ENCODE measurements around the gene ANKS1B.
A peak's percentile ranks its signal among the peaks of the same experiment; 100 is the strongest.

Gene ANKS1B

DNA sequence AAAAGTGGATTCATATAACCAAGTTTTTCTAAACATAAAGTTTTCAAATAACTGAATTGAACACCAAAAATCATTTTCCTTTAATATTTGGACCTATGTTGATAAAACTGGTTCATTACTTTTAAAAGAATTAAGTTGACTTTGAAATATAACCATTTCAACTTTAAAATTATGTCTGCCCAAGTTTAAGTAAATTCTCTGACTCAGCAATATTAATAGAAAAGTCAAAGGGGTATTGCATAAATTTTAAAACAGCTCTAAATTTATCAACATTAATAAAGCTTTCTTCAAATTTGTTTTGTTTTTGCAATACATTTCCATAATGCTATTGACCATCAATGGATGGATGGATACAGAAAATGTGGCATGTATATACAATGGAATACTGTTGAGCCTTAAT, 505.6 kb downstream of the ANKS1B start:
- no peaks in the 10 kb centered on the region for H3K27me3 Mint-ChIP-seq (ENCODE audit: low read depth)
- H3K27ac Mint-ChIP-seq: no peak overlapping the region
- no peak overlapping the region for H3K4me3 Mint-ChIP-seq
- TF ChIP-seq, protein P1, sequence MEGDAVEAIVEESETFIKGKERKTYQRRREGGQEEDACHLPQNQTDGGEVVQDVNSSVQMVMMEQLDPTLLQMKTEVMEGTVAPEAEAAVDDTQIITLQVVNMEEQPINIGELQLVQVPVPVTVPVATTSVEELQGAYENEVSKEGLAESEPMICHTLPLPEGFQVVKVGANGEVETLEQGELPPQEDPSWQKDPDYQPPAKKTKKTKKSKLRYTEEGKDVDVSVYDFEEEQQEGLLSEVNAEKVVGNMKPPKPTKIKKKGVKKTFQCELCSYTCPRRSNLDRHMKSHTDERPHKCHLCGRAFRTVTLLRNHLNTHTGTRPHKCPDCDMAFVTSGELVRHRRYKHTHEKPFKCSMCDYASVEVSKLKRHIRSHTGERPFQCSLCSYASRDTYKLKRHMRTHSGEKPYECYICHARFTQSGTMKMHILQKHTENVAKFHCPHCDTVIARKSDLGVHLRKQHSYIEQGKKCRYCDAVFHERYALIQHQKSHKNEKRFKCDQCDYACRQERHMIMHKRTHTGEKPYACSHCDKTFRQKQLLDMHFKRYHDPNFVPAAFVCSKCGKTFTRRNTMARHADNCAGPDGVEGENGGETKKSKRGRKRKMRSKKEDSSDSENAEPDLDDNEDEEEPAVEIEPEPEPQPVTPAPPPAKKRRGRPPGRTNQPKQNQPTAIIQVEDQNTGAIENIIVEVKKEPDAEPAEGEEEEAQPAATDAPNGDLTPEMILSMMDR (IDR thresholded peaks at IDR 0.05; ENCODE audit: unreplicated experiment in 3 of 3): no peak
- H3K4me1 Mint-ChIP-seq: no peaks in the 10 kb centered on the region
- H3K9me3 Mint-ChIP-seq: peaks cover 27% of the 10 kb centered on the region
- no peaks in the 10 kb centered on the region for H3K36me3 Mint-ChIP-seq (ENCODE audit: low read depth)

DNA sequence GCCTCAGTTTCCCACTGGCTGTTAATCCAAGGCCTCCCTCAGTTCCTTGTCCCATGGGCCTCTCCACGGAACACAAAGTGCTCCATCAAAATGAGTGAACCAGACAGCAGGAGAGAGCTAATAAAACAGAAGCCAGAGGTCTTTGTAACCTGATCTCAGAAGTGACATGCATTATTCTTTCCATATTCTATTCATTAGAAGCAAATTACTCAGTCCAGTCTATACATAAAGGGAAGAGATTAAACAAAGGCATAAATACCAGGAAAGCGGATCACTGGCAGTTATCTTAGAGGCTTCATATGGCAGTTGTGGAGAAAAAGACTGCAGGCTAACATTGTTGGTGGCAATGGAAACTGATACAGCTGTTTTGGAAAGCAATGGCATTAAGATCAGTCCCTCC, 507.8 kb downstream of the ANKS1B start:
- peak overlapping the region in 1 of 3 experiments; percentile 57 for H3K27ac Mint-ChIP-seq
- no peak overlapping the region for H3K4me3 Mint-ChIP-seq
- H3K4me1 Mint-ChIP-seq: no peaks in the 10 kb centered on the region
- H3K36me3 Mint-ChIP-seq (ENCODE audit: low read depth): no peaks in the 10 kb centered on the region
- peaks cover 10% of the 10 kb centered on the region for H3K9me3 Mint-ChIP-seq
- TF ChIP-seq, protein P1 (IDR thresholded peaks at IDR 0.05; ENCODE audit: unreplicated experiment in 3 of 3): no peak
- no peaks in the 10 kb centered on the region for H3K27me3 Mint-ChIP-seq (ENCODE audit: low read depth)

DNA sequence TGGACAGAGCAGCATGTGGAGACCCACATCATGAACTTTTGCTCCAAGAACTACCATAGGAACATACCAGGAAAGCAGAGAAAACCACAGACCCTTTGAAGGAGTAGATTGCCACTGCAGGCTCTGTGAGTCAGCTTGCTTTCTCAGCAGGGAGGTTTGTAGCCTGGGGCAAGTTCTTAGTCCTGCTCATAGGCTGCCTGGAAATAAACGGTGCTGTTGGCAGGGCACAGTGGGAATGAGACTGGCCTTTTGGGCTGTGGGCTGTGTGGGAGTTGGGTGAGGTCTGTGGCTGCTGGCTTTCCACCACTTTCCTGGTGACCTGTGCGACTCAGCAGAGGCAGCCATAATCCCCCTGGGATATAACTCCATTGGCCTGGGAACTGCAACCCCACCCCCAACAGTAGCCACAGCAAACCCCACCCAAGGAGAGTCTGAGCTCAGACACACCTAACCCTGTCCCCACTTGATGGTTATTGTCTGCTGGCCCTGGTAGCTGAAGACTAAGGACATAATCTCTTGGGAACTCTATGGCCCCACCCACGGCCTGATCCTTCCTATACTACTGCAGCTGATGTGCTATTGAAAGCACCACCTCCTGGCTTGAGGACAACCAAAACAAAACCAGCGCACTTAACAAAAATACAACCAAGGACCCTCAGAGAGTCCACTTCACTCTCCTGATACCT, 529.2 kb downstream of the ANKS1B start:
- H3K27me3 Mint-ChIP-seq (ENCODE audit: low read depth): peaks cover 4% of the 10 kb centered on the region
- H3K4me1 Mint-ChIP-seq: peaks cover 14% of the 10 kb centered on the region
- peaks cover 28% of the 10 kb centered on the region for H3K9me3 Mint-ChIP-seq
- H3K36me3 Mint-ChIP-seq (ENCODE audit: low read depth): no peaks in the 10 kb centered on the region
- TF ChIP-seq, protein P1 (IDR thresholded peaks at IDR 0.05; ENCODE audit: unreplicated experiment in 3 of 3): no peak
- peak overlapping the region in 1 of 3 experiments; percentile 17 for H3K27ac Mint-ChIP-seq
- H3K4me3 Mint-ChIP-seq: no peak overlapping the region

DNA sequence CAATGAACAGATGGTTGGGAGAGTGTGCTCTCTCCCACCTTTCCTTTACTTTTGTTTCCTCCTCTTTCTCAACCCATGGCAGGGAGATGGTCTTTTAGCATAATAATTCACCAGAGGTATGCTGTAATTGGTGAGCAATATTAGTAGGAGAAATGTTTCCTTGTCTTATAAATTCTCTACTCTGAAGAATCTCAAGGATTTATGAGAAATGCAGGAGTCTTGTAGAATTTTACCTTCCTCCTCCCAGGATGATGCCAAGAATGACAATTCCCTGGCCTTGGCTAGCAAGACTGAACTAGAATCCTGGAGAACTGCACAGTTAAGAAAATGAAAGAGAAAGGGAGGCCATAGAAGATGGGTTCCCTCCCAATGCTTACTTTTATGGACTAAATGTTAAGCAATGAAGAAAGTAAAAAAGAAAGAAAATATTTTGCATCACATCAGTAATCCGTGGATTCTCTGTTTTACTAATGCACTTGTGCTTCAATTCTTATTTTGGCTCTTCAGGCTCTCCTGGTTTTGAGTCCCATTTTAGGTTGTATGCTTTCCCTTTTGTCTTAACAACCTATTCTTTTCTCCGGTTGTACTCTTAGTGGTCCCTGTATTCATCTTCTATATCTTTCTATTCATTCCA, 530.1 kb downstream of the ANKS1B start:
- Mint-ChIP-seq H3K9me3 (peaks cover 21% of the 10 kb centered on the region), H3K27me3 (ENCODE audit: low read depth) (peaks cover 4% of the 10 kb centered on the region), H3K36me3 (ENCODE audit: low read depth) (no peaks in the 10 kb centered on the region), H3K4me1 (peaks cover 20% of the 10 kb centered on the region), H3K27ac (peak overlapping the region in 1 of 3 experiments; percentile 17), H3K4me3 (no peak overlapping the region)
- TF ChIP-seq, protein P1 (IDR thresholded peaks at IDR 0.05; ENCODE audit: unreplicated experiment in 3 of 3): no peak

DNA sequence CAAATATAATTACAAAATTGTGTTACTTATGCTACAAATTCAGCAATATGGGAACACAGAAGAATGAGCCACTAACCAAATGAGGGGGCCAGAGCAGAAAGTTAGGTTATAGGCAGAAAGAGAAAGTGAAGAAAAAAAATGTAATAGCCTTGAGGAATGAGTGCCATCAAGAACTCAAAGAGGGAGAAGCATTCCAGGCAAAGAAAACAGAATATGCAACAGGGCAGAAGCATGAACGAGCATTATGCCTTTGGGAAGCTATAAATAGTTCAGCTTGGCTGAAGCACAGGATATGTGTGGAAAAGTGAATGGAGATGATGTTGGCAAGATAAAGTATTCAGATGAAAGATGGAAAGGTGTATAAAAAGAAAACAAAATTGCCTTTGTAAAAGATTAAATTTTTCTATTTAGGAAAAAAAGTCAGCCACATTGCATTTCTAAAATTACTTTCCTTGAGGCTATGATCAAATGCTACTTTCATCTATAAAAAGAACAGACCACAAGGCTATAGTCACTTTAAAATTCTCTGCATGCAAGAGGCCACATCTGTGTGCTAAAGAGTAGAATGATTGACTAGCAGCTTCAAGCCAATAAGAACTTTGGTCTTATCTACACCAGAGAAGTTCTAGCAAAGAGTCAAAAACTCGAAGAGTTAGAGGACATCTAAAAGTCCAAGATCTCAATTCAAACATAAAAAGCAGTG, 530.7 kb downstream of the ANKS1B start:
- TF ChIP-seq, protein P1 (IDR thresholded peaks at IDR 0.05; ENCODE audit: unreplicated experiment in 3 of 3): no peak
- H3K4me1 Mint-ChIP-seq: peaks cover 20% of the 10 kb centered on the region

More for the DNA sequence above, 530.7 kb downstream of the ANKS1B start:
- peaks cover 4% of the 10 kb centered on the region for H3K27me3 Mint-ChIP-seq (ENCODE audit: low read depth)
- no peaks in the 10 kb centered on the region for H3K36me3 Mint-ChIP-seq (ENCODE audit: low read depth)
- no peak overlapping the region for H3K4me3 Mint-ChIP-seq
- peaks cover 20% of the 10 kb centered on the region for H3K9me3 Mint-ChIP-seq
- peak overlapping the region; percentile 17 to 48 (median 48) for H3K27ac Mint-ChIP-seq
